GM20000 (cell line): ENCODE data around the gene GGNBP2.

Experiments
- DNase-seq: peaks from one replicate; pipeline ENCODE4 v3.0.0; 2012; ENCODE audit warnings: low spot score
- CTCF ChIP-seq: IDR thresholded peaks from 2 replicates; pipeline ENCODE4 v1.5.1; 2012; ENCODE audit warnings: mild to moderate bottlenecking, control low read depth; ENCODE audit errors: extremely low read depth, missing control alignments

GGNBP2 gene

GRCh38 chr17:36592316-36592715 is 47.6 kb downstream of the GGNBP2 start:
- no peak for TF ChIP-seq CTCF
- no peak for DNase-seq

- no peak for TF ChIP-seq CTCF
- no peak for DNase-seq
These were observed 48.1 kb downstream of the GGNBP2 start for GRCh38 chr17:36592716-36593321.

DNA sequence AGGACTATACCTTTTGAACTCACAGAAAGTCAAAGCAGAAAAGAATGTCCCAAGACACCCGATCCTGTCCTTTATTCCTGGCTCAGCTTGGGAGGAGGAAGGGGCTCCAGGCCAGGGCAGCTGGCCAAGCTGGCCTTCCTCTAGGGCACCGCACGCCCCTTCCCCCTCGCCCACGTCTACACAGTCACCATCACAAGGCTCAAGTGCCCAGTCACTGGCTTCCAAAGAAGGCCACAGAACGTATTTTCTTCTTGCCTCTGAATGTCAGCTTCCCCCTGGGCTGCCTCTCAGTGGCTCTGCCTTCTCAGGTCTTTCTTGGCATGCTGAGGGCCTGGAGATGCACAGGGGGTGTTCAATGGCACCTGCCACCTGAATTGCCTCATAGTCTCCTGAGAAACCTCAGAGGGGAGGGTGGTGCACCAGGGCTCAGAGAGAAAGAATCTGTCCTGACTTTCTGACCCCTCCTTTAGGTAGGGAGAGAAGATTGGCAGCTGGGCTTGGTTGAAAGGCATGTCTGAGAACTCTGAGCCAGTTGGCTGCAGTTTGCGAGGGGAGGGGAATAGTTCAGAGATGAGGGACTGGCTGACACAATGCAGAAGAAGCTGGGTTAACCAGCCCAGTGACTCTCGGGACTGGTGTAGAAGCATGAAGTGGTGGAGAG is 49.1 kb downstream of the GGNBP2 start:
- no peak for TF ChIP-seq CTCF
- DNase-seq: no peak

DNA sequence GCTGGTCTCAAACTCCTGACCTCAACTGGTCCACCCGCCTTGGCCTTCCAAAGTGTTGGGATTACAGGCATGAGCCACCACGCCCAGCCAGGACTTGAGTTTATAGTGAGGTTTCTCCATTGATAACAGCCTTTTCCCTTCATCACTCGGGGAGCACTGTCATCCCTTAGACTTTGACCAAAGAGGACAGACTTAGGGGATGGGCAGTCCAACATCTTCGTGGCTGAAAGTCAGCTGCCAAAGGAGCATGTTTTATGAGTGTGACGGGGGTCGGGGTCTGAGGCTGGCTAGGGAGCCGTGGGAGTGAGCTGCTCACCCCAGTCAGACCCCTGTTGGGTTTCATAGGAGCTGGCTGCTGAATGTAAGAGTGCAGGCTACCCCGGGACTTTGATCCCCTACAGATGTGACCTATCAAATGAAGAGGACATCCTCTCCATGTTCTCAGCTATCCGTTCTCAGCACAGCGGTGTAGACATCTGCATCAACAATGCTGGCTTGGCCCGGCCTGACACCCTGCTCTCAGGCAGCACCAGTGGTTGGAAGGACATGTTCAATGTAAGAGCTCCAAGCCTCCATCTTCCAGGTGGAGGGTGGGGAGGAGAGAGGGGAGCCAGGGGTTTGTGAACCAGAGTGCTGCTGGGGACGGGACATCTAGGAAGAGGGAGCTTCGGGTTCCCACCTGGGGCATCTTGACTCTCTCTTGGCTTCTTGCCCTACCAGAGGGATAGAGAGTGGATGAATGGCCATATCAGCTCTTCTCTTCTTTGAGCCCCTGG is 50.1 kb downstream of the GGNBP2 start:
- no peak for TF ChIP-seq CTCF
- no peak for DNase-seq

DNA sequence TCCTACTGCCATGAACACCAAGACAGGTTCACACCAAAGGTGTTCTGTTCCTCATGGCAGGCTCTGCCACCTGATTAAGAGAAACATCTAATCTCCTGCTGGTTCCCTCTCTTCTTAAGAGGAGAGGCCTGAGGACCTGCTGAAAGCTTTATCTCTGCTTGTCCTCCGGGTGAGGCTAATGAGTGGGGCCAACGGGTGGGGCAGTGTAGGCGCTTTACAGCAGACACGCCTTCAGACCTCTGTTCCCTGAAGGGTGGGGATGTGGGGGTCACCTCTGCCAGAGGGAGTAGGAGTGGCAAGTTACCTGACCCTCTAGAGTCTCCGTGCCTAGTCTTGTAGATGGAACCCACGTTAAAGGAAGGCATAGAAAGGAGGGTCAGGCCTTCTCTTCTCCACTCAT is 52.5 kb downstream of the GGNBP2 start:
- TF ChIP-seq CTCF: no peak
- no peak for DNase-seq

GRCh38 chr17:36597866-36598777 is 53.4 kb downstream of the GGNBP2 start:
- TF ChIP-seq CTCF: no peak
- no peak for DNase-seq
